Neural crest cell (in vitro differentiated cells): ENCODE results near the gene ICAM1. TPM values are rescaled to one million over a fixed set of nuclear protein-coding genes. Genes with fewer than 3 reads are reported as not detected.
"Not testable (repeated sequence)": the region's sequence is repeated elsewhere in the genome, so short reads cannot be mapped to it uniquely, and the experiment has no call there.

Source experiments
- DNase-seq: peaks from one replicate; pipeline ENCODE4 v3.0.0; 2021; ENCODE audit warnings: low read depth, mixed read lengths, low spot score
- H3K27ac Mint-ChIP-seq: one replicate; pipeline ENCODE4 v1.8.0; 2021; ENCODE audit warnings: mild to moderate bottlenecking, mixed read lengths; ENCODE audit not compliant: unreplicated experiment
- H3K27me3 Mint-ChIP-seq: 2 replicates; pipeline ENCODE4 v1.8.0; 2021; ENCODE audit warnings: low read depth, mild to moderate bottlenecking, mixed read lengths
- H3K36me3 Mint-ChIP-seq: 2 replicates; pipeline ENCODE4 v1.8.0; 2021; ENCODE audit warnings: low read depth, mild to moderate bottlenecking, mixed read lengths
- H3K4me1 Mint-ChIP-seq: 2 replicates; pipeline ENCODE4 v1.8.0; 2021; ENCODE audit warnings: mixed read lengths
- H3K4me3 Mint-ChIP-seq: one replicate; pipeline ENCODE4 v1.8.0; 2021; ENCODE audit warnings: mild to moderate bottlenecking, mixed read lengths
- H3K9me3 Mint-ChIP-seq: 2 replicates; pipeline ENCODE4 v1.8.0; 2021; ENCODE audit warnings: mixed read lengths
- total RNA-seq: library from RNA; stranded (reverse); gene quantifications from 2 replicates; pipeline ENCODE4 v1.2.1, GENCODE V29; 2021
- TF ChIP-seq, protein P1 (sequence below): fragments of 200-600 bp; sonication (generic); conservative IDR thresholded peaks from 2 replicates; pipeline ENCODE4 v1.5.0; 2021; ENCODE audit warnings: antibody characterized with exemption, mild to moderate bottlenecking

Gene ICAM1
- total RNA-seq, 1 donor from 2014 or later = 0.23 TPM

DNA sequence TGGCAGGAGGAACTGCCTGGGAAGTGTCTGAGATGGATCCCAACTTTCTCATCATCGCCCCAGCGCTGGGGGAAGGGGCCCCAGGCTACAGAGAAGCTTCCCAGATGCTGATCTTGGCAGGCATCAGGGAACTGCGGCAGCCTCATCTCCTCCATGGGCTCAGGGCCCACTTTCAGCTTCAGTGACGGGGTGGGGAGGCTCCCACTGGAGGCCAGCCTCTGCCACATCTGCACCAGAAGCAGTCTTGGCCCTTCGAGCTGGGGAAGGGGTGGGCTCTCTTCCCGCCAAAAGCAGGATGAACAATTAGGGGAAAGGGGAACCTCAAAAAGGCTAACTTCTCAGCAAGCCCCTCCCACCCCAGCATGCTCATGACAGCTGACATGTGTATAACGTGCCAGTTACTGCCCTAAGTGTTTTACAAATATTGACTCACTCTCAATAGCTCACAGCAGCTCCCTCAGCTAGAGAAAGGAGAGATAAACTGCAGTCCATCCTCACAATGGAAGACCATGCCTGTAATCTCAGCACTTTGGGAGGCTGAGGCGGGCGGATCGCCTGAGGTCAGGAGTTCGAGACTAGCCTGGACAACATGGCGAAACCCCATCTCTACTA, 32.6 kb upstream of the ICAM1 start:
- Mint-ChIP-seq H3K4me1 (peaks cover 7% of the 10 kb centered on the region), H3K36me3 (no peaks in the 10 kb centered on the region), H3K27me3 (no peaks in the 10 kb centered on the region), H3K9me3 (no peaks in the 10 kb centered on the region), H3K27ac (no peak overlapping the region), H3K4me3 (no peak overlapping the region)
- DNase-seq = no peak
- TF ChIP-seq, protein P1, sequence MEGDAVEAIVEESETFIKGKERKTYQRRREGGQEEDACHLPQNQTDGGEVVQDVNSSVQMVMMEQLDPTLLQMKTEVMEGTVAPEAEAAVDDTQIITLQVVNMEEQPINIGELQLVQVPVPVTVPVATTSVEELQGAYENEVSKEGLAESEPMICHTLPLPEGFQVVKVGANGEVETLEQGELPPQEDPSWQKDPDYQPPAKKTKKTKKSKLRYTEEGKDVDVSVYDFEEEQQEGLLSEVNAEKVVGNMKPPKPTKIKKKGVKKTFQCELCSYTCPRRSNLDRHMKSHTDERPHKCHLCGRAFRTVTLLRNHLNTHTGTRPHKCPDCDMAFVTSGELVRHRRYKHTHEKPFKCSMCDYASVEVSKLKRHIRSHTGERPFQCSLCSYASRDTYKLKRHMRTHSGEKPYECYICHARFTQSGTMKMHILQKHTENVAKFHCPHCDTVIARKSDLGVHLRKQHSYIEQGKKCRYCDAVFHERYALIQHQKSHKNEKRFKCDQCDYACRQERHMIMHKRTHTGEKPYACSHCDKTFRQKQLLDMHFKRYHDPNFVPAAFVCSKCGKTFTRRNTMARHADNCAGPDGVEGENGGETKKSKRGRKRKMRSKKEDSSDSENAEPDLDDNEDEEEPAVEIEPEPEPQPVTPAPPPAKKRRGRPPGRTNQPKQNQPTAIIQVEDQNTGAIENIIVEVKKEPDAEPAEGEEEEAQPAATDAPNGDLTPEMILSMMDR = no peak

DNA sequence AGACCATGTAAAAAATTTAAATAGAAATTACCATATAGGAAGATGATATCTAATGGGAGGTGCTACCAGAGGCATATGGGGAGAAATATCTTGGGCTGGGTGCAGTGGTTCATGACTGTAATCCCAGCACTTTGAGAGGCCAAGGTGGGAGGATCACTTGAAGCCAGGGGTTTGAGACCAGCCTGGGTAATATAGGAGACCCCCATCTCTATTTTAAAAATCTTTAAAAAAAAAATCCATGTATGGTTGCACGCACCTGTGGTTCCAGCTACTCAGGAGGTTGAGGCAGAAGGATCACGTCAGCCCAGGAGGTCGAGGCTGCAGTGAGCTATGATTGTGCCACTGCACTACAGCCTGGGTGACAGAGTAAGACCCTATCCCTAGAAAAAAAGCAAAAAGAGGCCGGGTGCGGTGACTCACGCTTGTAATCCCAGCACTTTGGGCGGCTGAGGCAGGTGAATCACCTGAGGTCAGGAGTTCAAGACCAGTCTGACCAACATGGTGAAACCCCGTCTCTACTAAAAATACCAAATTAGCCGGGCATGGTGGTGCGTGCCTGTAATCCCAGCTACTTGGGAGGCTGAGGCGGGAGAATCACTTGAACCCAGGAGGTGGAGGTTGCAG, 29.0 kb upstream of the ICAM1 start:
- not testable (repeated sequence) for H3K4me1 Mint-ChIP-seq, H3K9me3 Mint-ChIP-seq, H3K27ac Mint-ChIP-seq, H3K36me3 Mint-ChIP-seq, H3K27me3 Mint-ChIP-seq, H3K4me3 Mint-ChIP-seq, DNase-seq

DNA sequence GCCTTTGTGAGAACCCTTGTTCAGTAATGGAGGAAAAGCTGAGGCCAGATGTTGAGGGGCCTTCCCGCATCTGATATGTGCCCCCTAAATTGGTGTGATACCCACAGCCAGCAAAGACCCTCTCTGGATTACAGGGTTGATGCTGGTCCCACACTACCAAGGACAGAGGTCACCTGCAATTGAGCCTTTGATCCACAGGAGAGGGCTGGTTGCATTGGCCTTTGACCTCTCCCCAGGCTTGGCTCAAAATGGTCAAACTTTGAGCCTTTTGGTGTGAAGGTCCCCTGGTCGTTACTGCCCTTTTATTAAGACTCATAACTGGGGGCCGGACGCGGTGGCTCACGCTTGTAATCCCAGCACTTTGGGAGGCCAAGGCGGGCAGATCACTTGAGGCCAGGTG, 27.3 kb upstream of the ICAM1 start:
- Mint-ChIP-seq H3K9me3 (no peaks in the 10 kb centered on the region), H3K36me3 (no peaks in the 10 kb centered on the region), H3K4me3 (no peak overlapping the region), H3K27ac (no peak overlapping the region), H3K4me1 (no peaks in the 10 kb centered on the region), H3K27me3 (no peaks in the 10 kb centered on the region)
- DNase-seq = no peak
- TF ChIP-seq, protein P1 = no peak

DNA sequence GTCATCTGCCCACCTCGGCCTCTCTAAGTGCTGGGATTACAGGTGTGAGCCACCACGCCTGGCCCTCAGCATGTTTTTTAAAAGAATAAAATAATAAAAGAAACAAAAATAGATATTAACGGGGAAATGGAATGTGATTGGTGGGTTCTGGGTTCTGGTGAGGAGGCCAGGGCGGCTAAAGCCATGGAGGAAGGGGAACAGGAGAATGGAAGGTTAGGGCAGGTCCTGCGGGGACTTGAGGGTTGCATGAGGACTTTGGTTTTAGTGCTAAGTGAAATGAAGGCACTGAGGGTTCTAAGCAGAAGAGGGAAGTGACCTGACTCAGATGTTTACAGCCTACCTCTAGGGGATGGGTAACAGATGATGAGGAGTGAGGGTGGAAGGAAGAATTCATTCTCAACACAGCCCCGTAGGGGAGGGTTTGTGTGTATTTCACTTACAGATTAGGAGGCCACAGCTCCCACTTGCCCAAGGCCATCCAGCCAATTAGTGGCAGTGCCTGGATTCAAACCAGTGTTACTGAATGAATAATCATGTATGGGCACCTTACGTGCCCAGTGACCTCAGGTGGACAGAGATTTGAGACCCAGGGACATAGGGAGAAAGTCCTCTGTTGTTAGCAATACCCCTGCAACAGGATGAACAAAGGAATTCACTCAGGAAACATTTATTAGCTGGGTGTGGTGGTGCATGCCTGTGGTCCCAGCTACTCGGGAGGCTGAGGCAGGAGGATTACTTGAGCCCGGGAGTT, 25.6 kb upstream of the ICAM1 start:
- DNase-seq = no peak
- H3K9me3 Mint-ChIP-seq = no peaks in the 10 kb centered on the region
- no peaks in the 10 kb centered on the region for H3K4me1 Mint-ChIP-seq
- no peaks in the 10 kb centered on the region for H3K36me3 Mint-ChIP-seq
- TF ChIP-seq, protein P1 = no peak
- H3K27me3 Mint-ChIP-seq = no peaks in the 10 kb centered on the region
- H3K27ac Mint-ChIP-seq = no peak overlapping the region
- H3K4me3 Mint-ChIP-seq = no peak overlapping the region

DNA sequence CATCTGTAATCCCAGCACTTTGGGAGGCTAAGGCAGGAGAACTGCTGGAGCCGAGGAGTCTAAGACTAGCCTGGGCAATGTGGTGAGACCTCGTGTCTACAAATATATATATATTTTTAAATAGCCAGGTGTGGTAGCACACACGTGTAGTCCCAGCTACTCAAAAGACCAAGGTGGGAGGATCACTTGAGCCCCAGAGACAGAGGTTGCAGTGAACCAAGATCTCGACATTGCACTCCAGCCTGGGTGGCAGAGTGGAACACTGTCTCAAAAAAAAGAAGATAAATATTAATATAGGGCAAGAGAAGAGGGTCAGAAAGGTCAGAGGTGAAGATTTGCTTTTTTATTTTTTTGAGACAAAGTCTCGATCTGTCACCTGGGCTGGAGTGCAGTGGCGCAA, 24.4 kb upstream of the ICAM1 start:
- Mint-ChIP-seq H3K4me1 (peaks cover under 1% of the 10 kb centered on the region), H3K36me3 (no peaks in the 10 kb centered on the region)
- TF ChIP-seq, protein P1 = no peak

More for the DNA sequence above, 24.4 kb upstream of the ICAM1 start:
- no peak for DNase-seq
- Mint-ChIP-seq H3K9me3 (no peaks in the 10 kb centered on the region), H3K27ac (no peak overlapping the region), H3K27me3 (no peaks in the 10 kb centered on the region), H3K4me3 (no peak overlapping the region)
